Measurements from ENCODE around the gene CANT1. TPM values are rescaled to one million over a fixed set of nuclear protein-coding genes. Genes with fewer than 3 reads are reported as not detected.

CANT1 gene
- total RNA-seq, 2 donors from 2014 or later, result 247 to 390 TPM

GRCh38 chr17:78986649-78987328 lies 22.8 kb downstream of the CANT1 start:
- peak; percentile 58 for DNase-seq
- TF ChIP-seq CTCF (IDR thresholded peaks at IDR 0.05), result no peak
- Histone ChIP-seq H3K4me1 (no peaks in the 10 kb centered on the region), H3K4me3 (no peak overlapping the region), H3K36me3 (peaks cover 7% of the 10 kb centered on the region), H3K27me3 (no peaks in the 10 kb centered on the region), H3K9ac (ENCODE audit: low read depth in 2 of 2, low read length in 2 of 2) (peak overlapping the region in 1 of 2 donors; percentile 73), H3K27ac (peak overlapping the region; percentile 59), H3K9me3 (no peaks in the 10 kb centered on the region)
- intact Hi-C loops (cut with DNase I), result no loop called here

- no peak for TF ChIP-seq CTCF (IDR thresholded peaks at IDR 0.05)
- H3K36me3 ChIP-seq, result peaks cover under 1% of the 10 kb centered on the region
- peak; percentile 53 for DNase-seq
- peak overlapping the region in 1 of 2 donors; percentile 73 for H3K9ac ChIP-seq (ENCODE audit: low read depth in 2 of 2, low read length in 2 of 2)
- intact Hi-C loops (cut with DNase I), result no loop called here
- H3K9me3 ChIP-seq, result no peaks in the 10 kb centered on the region
- H3K27me3 ChIP-seq, result no peaks in the 10 kb centered on the region
- no peaks in the 10 kb centered on the region for H3K4me1 ChIP-seq
- no peak overlapping the region for H3K4me3 ChIP-seq
- peak overlapping the region; percentile 59 for H3K27ac ChIP-seq
Observed at GRCh38 chr17:78986048-78986648, 23.4 kb downstream of the CANT1 start.

- intact Hi-C loops (cut with DNase I), result no loop called here
- peak overlapping the region; percentile 59 for H3K27ac ChIP-seq
Observed at GRCh38 chr17:78985395-78985794, 24.2 kb downstream of the CANT1 start.

GRCh38 chr17:78981010-78981888 lies 28.3 kb downstream of the CANT1 start:
- no peaks in the 10 kb centered on the region for H3K36me3 ChIP-seq
- DNase-seq, result no peak
- no peak overlapping the region for H3K9ac ChIP-seq (ENCODE audit: low read depth in 2 of 2, low read length in 2 of 2)
- H3K27me3 ChIP-seq, result no peaks in the 10 kb centered on the region
- intact Hi-C loops (cut with DNase I), result no loop called here
- no peaks in the 10 kb centered on the region for H3K9me3 ChIP-seq
- peaks cover 14% of the 10 kb centered on the region for H3K4me1 ChIP-seq
- no peak overlapping the region for H3K4me3 ChIP-seq
- no peak overlapping the region for H3K27ac ChIP-seq
- TF ChIP-seq CTCF (IDR thresholded peaks at IDR 0.05), result no peak

More at GRCh38 chr17:78985395-78985794, 24.2 kb downstream of the CANT1 start:
- Histone ChIP-seq H3K36me3 (no peaks in the 10 kb centered on the region), H3K9me3 (no peaks in the 10 kb centered on the region), H3K4me3 (no peak overlapping the region), H3K4me1 (no peaks in the 10 kb centered on the region), H3K9ac (ENCODE audit: low read depth in 2 of 2, low read length in 2 of 2) (no peak overlapping the region), H3K27me3 (no peaks in the 10 kb centered on the region)
- no peak for DNase-seq
- no peak for TF ChIP-seq CTCF (IDR thresholded peaks at IDR 0.05)

GRCh38 chr17:78980624-78980972 lies 29.0 kb downstream of the CANT1 start:
- no peaks in the 10 kb centered on the region for H3K9me3 ChIP-seq
- no peak for TF ChIP-seq CTCF (IDR thresholded peaks at IDR 0.05)
- H3K9ac ChIP-seq (ENCODE audit: low read depth in 2 of 2, low read length in 2 of 2), result peak overlapping the region; percentile 62 to 83
- no peaks in the 10 kb centered on the region for H3K27me3 ChIP-seq
- peak overlapping the region; percentile 76 for H3K27ac ChIP-seq
- H3K4me3 ChIP-seq, result no peak overlapping the region
- intact Hi-C loops (cut with DNase I), result no loop called here
- no peaks in the 10 kb centered on the region for H3K36me3 ChIP-seq
- DNase-seq, result no peak
- H3K4me1 ChIP-seq, result peaks cover 20% of the 10 kb centered on the region
